Heart right ventricle (tissue), 16 donors: Measurements from ENCODE around the gene CDK13. TPM values are rescaled to one million over a fixed set of nuclear protein-coding genes. Genes with fewer than 3 reads are reported as not detected.
"Not testable (repeated sequence)": the region's sequence is repeated elsewhere in the genome, so short reads cannot be mapped to it uniquely, and the experiment has no call there.

Experiments
- ATAC-seq, 8 donors: fragments of 200-7000 bp; cut with Tn5 transposase; one replicate each; pipeline ENCODE4 v1.9.1; 2020; ENCODE audit warnings: mild to moderate bottlenecking in 8 of 8, moderate library complexity in 8 of 8, moderate number of reproducible peaks in 1 of 8
- DNase-seq, 2 donors: peaks; one replicate each; pipeline ENCODE4 v3.0.0-alpha.2; 2020
- H3K27ac ChIP-seq, 10 donors: fragments of 200-600 bp; sonication (generic) in 2 of 10; one replicate each; pipeline versions ENCODE4 v1.5.0 to v1.8.0; 2020 to 2022; ENCODE audit warnings: mild to moderate bottlenecking in 3 of 10
- H3K27me3 ChIP-seq, 7 donors: fragments of 200-600 bp; one replicate each; pipeline ENCODE4 v1.8.0; 2021 to 2022; ENCODE audit warnings: mild to moderate bottlenecking in 2 of 7
- H3K36me3 ChIP-seq, 9 donors: fragments of 200-600 bp; sonication (generic) in 1 of 9; one replicate each; pipeline versions ENCODE4 v1.5.0 to v1.8.0; 2020 to 2022; ENCODE audit warnings: mild to moderate bottlenecking in 2 of 9
- H3K4me1 ChIP-seq, 9 donors: fragments of 200-600 bp; sonication (generic) in 1 of 9; one replicate each; pipeline versions ENCODE4 v1.5.0 to v1.8.0; 2020 to 2022; ENCODE audit warnings: mild to moderate bottlenecking in 4 of 9
- H3K4me3 ChIP-seq, 10 donors: fragments of 200-600 bp; sonication (generic) in 2 of 10; one replicate each; pipeline versions ENCODE4 v1.5.0 to v1.8.0; 2020 to 2022; ENCODE audit warnings: mild to moderate bottlenecking in 7 of 10, moderate library complexity in 2 of 10
- H3K9me3 ChIP-seq, 11 donors: fragments of 200-600 bp in 10 of 11; sonication (generic) in 2 of 11; one replicate each; pipeline versions ENCODE4 v1.5.0 to v1.8.0; 2013 to 2022; ENCODE audit warnings: mild to moderate bottlenecking in 2 of 11, control low read depth in 1 of 11, moderate library complexity in 1 of 11
- CTCF ChIP-seq, 9 donors: fragments of 200-600 bp; sonication (generic) in 2 of 9; IDR thresholded peaks; one replicate each; pipeline versions ENCODE4 v1.5.0 to v1.8.0; 2021 to 2022; ENCODE audit warnings: antibody characterized with exemption in 9 of 9, mild to moderate bottlenecking in 5 of 9, moderate library complexity in 1 of 9
- WGBS, 2 donors: extraction: QIAGEN DNeasy Blood & Tissue Kit; methylation state at CpG; one replicate each; pipeline ENCODE4 v1.1.7; 2013; ENCODE audit warnings: inconsistent platforms in 1 of 2; 5-methylcytosine and 5-hydroxymethylcytosine counted together
- intact Hi-C, 10 donors: fragments of 100-400 bp; cut with DNase I; formaldehyde crosslinking; loops; one replicate each; pipeline versions ENCODE4 v1.11.1 to v1.14.2; 2022
- polyA plus RNA-seq, 2 donors: library from polyadenylated mRNA; stranded (reverse); fragments of 200-250 nt; gene quantifications; one replicate each; pipeline ENCODE4 v1.2.3, GENCODE V29; 2013
- total RNA-seq, 10 donors: library from RNA; stranded (reverse); fragmentation: NEBNext Ultra II Directional in 3 of 10; extraction: Animal tissue kit (Norgen Biotek cat#: 25700) in 3 of 10; gene quantifications; one replicate each; pipeline versions ENCODE4 v1.2.1 to v1.2.4, GENCODE V29; 2021 to 2023
- donor health status: Arrhythmogenic right ventricular cardiomyopathy.
- donor health status: ischemic (EF 13 %, LVEDD 7.1; RV severe dilation, severe dysfunction).
- donor health status: healthy with polysubstance abuse.
- donor health status: DM: no; HTN: yes; CAD: no.
- donor health status: DM: no; HTN: no; CAD: no.
- donor health status: ischemic (EF 25% LVEDD 6.9; RV normal size, moderate dysfunction).
- donor health status: ischemic (EF 25% LVEDD 5.7; RV mildly dilated, moderate dysfunction).
- donor health status: healthy.
- donor health status: DM: yes; HTN: yes; CAD: no.
- donor health status: Ischemic cardiomyopathy.
- donor health status: ischemic (EF 35%, LVEDD 5.7; RV mildly dilated, moderate dysfunction).
- donor health status: nonischemic (EF 11% LVEDD 7.7; RV severe dilation, severe dysfunction).
- donor health status: DM: yes; HTN: yes; CAD: no.
- donor health status: PGD.
- donor health status: ischemic (EF 29% LVEDD 5.4; RV normal size, mild dysfunction).
- donor health status: nonischemic (EF 23%, LVEDD 6.1; RV moderate dilation, normal function).

Gene CDK13
- total and polyA plus RNA-seq, 12 donors, result 10.2 to 28.8 (median 22.4) TPM

DNA sequence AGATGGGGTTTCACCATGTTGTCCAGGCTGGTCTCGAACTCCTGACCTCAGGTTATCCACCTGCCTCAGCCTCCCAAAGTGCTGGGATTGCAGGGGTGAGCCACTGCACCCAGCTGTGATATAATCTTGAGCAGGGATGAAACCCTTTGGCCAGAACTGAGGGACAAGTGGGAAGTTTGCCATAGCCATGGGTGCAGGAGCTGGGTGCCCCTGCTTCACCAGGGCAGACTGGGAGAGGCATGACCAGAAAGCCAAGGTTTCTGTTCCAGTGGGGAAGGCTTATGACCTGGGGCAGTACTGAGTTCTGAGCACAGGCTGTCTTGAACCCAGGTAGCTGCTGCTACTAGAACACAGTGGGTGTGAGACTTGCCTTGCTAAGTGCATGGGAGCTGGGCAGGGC, 40.5 kb upstream of the CDK13 start:
- ATAC-seq (no peak), DNase-seq (no peak)
- no peaks in the 10 kb centered on the region for H3K4me1 ChIP-seq
- no peak overlapping the region for H3K4me3 ChIP-seq
- intact Hi-C loops, result no loop called here
- no peak overlapping the region for H3K27ac ChIP-seq
- WGBS, 2 donors, result 91 to 100% methylated on average over 1 of the region's 1 CpG
- H3K36me3 ChIP-seq, result no peaks in the 10 kb centered on the region
- H3K27me3 ChIP-seq, result no peaks in the 10 kb centered on the region
- TF ChIP-seq CTCF (IDR thresholded peaks at IDR 0.05), result no peak
- H3K9me3 ChIP-seq, result peaks cover 0 to 37% (median 13%) of the 10 kb centered on the region in 11 donors

DNA sequence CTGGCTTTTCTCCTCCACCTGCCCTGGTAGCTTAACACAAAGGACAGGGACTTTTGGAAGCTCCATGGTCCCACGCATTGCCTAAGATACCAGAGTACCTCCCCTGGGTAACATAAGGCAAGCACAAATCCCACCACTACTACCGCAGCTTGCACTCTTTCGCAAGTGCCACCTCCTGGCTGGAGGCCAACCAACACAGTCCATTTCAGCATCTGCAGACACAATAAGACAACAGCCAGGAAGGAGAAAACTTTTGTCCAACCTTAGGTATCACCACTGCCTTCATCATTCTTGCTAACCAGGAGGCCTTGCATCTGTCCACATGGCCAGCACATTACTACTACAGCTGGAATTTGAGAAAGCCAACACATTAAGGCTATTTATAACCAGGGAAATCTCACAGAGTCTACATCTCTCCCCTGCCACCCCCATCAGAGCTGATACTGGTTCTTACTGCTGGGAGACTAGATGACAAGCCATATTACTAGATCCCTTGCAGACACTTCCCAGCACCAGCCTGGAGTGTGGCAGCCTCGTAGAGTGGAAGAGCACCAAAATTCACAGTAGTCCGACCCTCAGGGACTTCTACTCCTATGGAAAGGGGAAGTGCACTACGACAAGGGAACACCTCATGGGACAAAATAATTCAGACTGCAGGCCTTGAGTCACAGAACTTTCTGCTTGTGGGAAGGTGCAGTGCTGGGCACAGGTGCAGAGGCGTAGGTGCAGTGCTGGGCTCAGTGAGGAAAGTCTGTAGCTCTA, 39.8 kb upstream of the CDK13 start:
- no peaks in the 10 kb centered on the region for H3K4me1 ChIP-seq
- no peak overlapping the region for H3K4me3 ChIP-seq
- intact Hi-C loops, result no loop called here
- 70 to 71% methylated on average over 7 of the region's 7 CpGs for WGBS, 2 donors
- peak in 5 of 8 donors; percentile 24 to 82 (median 71) for ATAC-seq
- TF ChIP-seq CTCF (IDR thresholded peaks at IDR 0.05), result no peak
- H3K27me3 ChIP-seq, result no peaks in the 10 kb centered on the region
- peaks cover 0 to 37% (median 13%) of the 10 kb centered on the region in 11 donors for H3K9me3 ChIP-seq
- no peaks in the 10 kb centered on the region for H3K36me3 ChIP-seq
- no peak for DNase-seq
- no peak overlapping the region for H3K27ac ChIP-seq

GRCh38 chr7:39911167-39911566, 38.9 kb upstream of the CDK13 start:
- 67 to 70% methylated on average over 2 of the region's 2 CpGs for WGBS, 2 donors
- TF ChIP-seq CTCF (IDR thresholded peaks at IDR 0.05), result no peak
- ATAC-seq (no peak), DNase-seq (no peak)
- H3K9me3 ChIP-seq, result peaks cover 0 to 37% (median 13%) of the 10 kb centered on the region in 11 donors
- no peak overlapping the region for H3K4me3 ChIP-seq
- intact Hi-C loops, result no loop called here
- no peaks in the 10 kb centered on the region for H3K4me1 ChIP-seq
- H3K27ac ChIP-seq, result no peak overlapping the region
- no peaks in the 10 kb centered on the region for H3K27me3 ChIP-seq
- H3K36me3 ChIP-seq, result no peaks in the 10 kb centered on the region

DNA sequence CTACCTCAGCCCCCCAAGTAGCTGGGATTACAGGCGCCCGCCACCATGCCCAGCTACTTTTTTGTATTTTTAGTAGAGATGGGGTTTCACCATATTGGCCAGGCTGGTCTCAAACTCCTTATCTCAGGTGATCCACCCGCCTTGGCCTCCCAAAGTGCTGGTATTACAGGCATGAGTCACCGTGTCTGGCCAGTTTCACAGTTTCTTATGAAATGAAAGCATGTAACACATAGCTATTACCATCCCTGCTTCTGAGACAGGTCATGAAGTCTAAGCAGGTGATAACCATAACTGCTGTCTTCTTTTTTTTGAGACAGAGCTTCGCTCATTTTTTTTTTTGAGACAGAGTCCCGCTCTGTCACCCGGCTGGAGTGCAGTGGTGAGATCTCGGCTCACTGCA, 34.2 kb upstream of the CDK13 start:
- H3K9me3 ChIP-seq, result peaks cover 0 to 16% (median 0%) of the 10 kb centered on the region in 11 donors
- H3K4me3 ChIP-seq, H3K27me3 ChIP-seq, DNase-seq, ATAC-seq, H3K4me1 ChIP-seq, H3K27ac ChIP-seq, intact Hi-C loops, H3K36me3 ChIP-seq: not testable (repeated sequence)
- WGBS, 2 donors, result 87 to 90% methylated on average over 8 of the region's 8 CpGs

GRCh38 chr7:39919646-39920045, 30.4 kb upstream of the CDK13 start:
- DNase-seq, result no peak
- H3K4me3 ChIP-seq, result no peak overlapping the region
- no peaks in the 10 kb centered on the region for H3K36me3 ChIP-seq
- peaks cover 0 to 3% (median 0%) of the 10 kb centered on the region in 7 donors for H3K27me3 ChIP-seq
- H3K27ac ChIP-seq, result no peak overlapping the region
- no peak for TF ChIP-seq CTCF (IDR thresholded peaks at IDR 0.05)
- no peaks in the 10 kb centered on the region for H3K4me1 ChIP-seq
- 85 to 93% methylated on average over 2 of the region's 2 CpGs for WGBS, 2 donors
- no peaks in the 10 kb centered on the region for H3K9me3 ChIP-seq
- no peak for ATAC-seq
- intact Hi-C loops, result no loop called here
